Epithelial cell of esophagus (primary cell): ENCODE measurements around the gene MAP2K5.

Experiments
- DNase-seq: peaks from one replicate; pipeline ENCODE4 v3.0.0; 2010; ENCODE audit warnings: low read depth
- H3K4me3 ChIP-seq: 2 replicates; pipeline ENCODE4 v1.5.1; 2011; ENCODE audit warnings: mild to moderate bottlenecking, low read length, control low read depth
- TF ChIP-seq, protein P1 (sequence below): IDR thresholded peaks from 2 replicates; pipeline ENCODE4 v1.5.1; 2011; ENCODE audit warnings: low read depth, mild to moderate bottlenecking, low read length, control low read depth, inconsistent platforms; ENCODE audit not compliant: insufficient read depth; ENCODE audit errors: missing control alignments

The MAP2K5 gene

DNA sequence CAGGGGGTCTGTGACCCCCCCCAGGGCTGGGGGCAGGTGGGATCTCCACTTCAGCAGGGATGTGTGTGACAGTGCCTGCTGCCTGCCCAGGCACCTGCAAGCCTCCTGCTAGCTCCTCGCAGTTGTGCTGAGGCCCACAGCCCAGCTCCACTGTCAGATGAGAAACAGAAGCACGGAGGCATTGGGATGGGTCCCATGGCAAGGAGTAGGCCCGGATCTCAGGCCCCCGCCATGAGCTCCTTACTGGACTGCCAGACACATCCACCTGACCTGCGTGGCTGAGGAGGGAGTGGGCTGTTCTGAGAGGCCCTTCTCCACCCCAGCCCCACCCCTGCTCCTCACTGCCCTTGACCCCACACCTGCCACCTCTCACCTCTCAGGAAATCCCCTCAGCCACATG, 264.6 kb downstream of the MAP2K5 start:
- TF ChIP-seq, protein P1, sequence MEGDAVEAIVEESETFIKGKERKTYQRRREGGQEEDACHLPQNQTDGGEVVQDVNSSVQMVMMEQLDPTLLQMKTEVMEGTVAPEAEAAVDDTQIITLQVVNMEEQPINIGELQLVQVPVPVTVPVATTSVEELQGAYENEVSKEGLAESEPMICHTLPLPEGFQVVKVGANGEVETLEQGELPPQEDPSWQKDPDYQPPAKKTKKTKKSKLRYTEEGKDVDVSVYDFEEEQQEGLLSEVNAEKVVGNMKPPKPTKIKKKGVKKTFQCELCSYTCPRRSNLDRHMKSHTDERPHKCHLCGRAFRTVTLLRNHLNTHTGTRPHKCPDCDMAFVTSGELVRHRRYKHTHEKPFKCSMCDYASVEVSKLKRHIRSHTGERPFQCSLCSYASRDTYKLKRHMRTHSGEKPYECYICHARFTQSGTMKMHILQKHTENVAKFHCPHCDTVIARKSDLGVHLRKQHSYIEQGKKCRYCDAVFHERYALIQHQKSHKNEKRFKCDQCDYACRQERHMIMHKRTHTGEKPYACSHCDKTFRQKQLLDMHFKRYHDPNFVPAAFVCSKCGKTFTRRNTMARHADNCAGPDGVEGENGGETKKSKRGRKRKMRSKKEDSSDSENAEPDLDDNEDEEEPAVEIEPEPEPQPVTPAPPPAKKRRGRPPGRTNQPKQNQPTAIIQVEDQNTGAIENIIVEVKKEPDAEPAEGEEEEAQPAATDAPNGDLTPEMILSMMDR = no peak
- DNase-seq = no peak
- no peak overlapping the region for H3K4me3 ChIP-seq

DNA sequence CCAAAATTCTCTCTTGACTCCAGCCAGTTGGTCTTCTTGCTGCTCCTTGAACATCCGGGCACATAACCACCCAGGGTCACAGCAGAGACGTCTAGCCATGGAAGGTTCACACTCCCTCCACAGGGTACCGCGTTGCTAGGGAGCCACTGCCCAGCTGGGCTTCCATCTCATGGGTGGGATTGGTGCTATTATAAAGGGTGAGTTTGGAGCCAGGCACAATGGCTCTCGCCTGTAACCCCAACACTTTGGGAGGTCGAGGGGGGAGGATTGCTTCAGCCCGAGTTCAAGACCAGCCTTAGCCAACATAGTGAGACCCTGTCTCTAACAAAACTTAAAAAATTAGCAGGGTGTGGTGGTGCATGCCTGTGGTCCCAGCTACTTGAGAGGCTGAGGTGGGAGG, 265.3 kb downstream of the MAP2K5 start:
- TF ChIP-seq, protein P1 = no peak
- no peak overlapping the region for H3K4me3 ChIP-seq
- DNase-seq = no peak

DNA sequence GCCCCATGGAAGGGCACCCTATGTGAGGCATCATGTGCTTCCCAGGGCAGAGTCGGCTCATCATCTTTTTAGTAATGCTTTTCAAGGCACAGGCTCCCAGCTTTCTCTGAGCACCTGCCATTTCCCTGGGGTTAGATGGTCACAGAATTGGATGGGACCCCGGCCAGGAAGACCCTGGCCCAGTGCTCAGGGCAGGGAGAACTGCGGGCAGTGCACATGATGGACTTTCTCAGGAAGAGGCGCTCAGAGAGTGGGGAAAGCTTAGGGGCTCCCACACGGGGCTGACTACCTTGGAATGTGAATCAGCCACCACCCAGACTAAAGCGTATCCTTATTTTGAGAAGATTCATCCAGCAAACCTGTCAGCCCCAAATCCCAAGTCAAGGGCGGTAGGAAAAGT, 266.3 kb downstream of the MAP2K5 start:
- H3K4me3 ChIP-seq = no peak overlapping the region
- TF ChIP-seq, protein P1 = no peak
- no peak for DNase-seq

DNA sequence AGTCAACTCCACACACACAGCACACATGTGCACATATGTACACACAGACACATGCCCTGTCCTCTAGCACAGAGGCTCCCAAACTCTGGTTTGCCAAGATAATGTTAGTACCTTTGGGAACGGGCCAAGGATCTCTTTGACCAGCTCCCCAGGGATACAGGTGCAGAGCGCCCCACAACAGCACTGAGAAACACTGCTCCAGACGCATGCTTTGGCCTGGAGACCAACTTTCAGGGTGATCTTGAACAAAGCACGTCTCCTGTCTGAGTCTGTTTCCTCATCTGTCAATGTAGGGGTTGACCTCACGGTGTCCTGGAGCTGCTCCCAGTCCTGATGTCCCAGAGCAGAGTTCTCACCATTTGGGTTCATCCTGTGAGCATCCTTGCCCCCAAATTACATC, 266.9 kb downstream of the MAP2K5 start:
- no peak overlapping the region for H3K4me3 ChIP-seq
- TF ChIP-seq, protein P1 = no peak
- DNase-seq = no peak

DNA sequence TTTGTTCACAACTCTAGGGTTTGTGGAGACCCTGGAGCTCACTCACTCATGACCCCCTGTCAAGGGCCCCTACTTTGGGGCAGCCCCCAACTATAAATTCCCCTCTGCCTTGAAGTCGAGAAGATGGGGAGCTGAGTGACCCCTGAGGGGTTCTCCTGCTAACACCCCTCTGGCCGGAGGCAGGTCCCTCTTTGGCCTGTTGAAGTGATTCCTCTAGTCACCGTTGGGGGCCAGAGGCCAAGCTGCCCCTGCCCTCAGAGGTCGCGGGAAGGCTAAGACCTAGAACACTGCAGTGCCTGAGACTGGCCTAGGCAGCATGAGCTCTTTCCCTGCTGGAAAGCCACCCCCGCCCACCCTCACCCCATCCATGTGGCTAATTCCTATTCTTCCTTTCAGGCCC, 267.4 kb downstream of the MAP2K5 start:
- TF ChIP-seq, protein P1 = no peak

DNA sequence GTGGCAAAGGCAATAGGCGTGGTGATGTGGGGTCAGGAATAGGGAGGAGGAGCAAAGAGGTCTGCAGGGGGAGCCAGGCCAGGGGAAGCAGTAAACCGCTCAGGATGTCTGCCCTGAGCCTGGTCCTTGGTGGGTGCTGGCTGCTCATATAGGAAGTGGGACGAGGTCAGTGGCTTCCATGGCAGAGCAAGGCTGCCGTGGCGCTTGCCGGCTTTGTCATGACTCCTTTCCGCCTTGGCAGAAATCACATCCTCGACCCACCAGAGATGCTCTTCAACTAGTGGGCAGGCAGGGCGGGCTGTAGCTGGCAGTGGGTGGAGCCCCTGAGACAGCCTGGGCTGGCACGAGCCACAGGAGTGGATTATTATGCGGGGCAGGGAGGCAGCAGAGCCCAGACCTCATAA, 269.7 kb downstream of the MAP2K5 start:
- no peak overlapping the region for H3K4me3 ChIP-seq
- no peak for DNase-seq
- TF ChIP-seq, protein P1 = no peak

More for the DNA sequence above, 267.4 kb downstream of the MAP2K5 start:
- DNase-seq = no peak
- no peak overlapping the region for H3K4me3 ChIP-seq

DNA sequence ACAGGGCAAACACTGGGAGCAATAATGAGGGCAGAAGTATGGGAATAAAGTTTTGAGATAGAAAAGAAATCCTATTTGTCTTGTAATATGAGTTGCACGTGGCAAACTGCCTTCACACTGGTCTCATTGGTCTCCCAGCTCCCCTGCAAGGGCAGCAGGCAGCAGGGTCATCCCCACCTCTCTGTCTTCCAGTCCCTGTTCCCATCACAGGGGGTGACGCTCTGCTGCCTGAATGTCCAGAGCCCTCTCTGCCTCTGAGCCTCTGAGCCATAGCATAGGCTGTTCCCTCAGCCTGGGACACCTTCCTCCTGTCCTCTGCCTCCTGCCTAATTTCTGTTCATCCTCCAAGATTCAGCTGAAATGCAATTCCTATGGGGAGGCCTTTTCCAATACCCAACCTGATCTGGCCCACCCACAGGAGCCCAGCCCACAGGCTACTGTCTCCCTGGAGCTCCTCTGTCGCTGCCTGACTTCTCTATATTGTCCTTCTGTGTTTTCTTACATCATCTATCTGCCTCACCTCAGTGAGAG, 270.7 kb downstream of the MAP2K5 start:
- no peak overlapping the region for H3K4me3 ChIP-seq
- TF ChIP-seq, protein P1 = no peak
- DNase-seq = no peak
